ENCODE results near the gene CDH26.

CDH26 gene

DNA sequence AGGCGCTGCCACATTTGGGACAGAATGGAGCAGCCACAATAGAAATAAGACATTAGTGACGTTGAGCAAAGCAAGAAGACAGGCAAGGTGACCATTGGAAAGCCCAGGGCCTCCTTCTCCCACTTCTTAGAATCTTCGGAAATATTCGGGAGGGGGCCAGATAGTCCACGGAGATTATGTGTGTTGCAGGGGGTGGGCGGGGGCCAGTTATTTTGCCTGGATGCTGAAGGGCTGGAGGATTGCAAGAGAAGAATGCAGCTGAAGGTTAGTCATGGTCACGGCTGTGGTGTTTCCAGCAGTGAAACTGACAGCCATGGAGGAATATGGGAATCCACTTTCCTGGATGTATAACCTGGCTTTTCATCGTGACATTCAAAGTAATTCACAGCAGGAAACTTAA lies 88.6 kb downstream of the CDH26 start:
- no peak for DNase-seq (ENCODE audit: low read depth)

DNA sequence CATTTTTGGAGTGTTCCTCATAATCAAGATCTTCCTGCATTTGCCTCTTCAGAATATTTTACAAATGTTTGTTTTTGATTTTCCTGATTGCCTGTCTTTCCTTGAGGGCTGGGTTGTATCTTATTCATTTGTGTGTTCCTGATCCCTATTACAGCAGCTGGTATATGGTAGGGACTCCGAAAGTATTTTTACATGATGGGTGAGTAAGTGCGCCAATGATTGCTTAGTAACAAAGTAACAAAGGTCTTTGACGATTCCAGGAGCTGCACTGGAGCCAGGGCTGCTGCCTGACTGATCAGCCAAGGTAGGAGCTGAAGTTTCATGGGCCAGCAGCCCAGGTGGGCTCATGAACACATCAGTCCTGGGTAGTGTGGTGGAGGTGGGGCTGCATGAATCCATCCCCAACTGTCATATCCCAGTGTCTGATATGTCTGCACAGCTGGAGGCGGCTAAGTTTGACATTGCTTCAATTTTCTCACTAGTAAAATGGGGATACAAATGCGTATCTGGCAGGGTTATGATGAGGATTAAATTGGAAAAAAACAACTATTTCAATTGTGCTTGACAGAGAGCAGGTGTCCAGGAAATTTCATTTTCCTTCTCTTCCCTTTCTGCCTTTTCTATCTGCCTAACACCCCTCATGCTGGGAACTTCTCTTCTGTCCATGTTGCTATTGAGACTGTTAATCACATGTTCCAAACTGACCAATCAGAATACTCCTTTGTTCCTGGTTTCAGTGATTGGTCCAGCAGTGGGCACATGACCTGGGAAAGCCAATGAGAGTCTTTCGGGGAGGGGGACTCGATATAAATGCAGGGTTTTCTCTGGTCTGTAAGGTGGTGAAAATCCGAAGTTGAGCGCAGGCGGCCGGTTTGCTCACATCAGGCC lies 90.7 kb downstream of the CDH26 start:
- DNase-seq (ENCODE audit: low read depth): no peak

DNA sequence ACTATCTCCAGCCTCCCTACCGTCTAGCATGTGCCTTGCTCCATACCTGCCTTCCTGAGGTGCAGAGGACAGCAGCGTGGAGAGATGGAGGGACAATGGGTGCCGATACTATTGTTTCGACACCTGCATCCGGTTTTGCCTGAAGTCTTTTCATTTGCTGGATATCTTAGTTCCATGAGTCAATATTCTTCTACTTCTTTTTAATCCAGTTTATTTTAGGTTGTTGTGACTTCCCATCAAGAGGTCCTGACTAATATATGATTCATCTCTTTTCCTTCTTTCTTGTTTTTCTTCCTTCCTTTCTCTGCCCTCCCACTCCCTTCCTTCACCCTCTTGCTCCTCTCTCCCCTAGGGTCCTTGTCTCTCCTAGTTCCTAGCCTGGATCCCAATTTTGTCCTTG lies 91.4 kb downstream of the CDH26 start:
- DNase-seq (ENCODE audit: low read depth): no peak

DNA sequence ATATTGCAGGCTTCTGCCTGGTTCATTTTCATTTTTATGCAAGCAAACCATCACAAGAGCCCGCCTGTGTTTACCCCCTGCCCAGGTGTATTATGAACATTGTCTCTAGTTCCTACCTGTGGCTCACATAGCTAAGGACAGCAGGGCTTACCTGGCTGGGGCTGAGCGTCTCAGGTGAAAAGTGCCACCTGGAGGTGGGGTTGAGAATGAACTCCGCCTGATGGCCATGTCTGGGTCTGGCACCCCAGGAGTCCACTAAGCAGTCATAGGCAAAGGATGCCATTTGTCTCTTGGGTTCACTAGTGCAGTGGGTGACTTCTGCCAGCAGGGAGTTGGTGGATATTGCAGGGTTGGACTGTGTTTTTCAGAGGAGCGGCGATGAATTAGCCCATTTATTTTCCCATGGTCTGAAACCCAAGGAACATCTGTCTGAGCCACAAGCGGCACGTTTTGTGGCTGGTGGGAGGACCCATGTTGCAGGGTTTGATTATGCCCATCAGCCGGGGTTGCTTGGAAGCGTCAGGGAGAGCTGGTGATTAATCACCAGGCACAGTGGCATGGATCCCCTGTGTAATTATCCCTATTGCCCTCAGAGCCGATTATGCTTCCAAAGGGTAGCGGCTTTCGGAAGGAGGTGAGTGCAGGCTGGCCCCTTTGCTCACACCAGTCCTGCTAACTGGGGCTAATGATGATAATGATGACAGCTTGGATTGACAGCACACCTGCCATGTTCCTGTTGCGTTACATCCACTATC lies 92.1 kb downstream of the CDH26 start:
- no peak for DNase-seq (ENCODE audit: low read depth)

DNA sequence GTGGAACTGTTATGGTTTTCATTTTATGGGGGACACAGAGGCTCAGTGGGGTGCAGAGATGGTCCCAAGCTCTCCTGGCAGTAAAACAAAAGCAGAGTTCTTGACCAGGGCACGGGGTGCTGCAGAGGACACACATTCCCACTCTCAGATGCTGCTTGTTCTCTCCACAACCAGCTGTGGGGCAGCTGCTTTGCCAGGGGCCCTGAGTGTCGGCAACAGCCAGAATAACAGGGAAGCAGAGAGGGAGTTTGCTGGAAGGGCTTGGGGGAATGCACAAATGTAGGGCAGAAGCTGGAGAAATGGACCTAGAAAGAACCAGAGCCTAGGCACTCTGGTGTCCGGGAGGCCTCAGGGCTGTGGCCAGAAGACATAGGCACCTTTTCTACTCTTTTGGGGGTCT lies 93.7 kb downstream of the CDH26 start:
- no peak for DNase-seq (ENCODE audit: low read depth)

DNA sequence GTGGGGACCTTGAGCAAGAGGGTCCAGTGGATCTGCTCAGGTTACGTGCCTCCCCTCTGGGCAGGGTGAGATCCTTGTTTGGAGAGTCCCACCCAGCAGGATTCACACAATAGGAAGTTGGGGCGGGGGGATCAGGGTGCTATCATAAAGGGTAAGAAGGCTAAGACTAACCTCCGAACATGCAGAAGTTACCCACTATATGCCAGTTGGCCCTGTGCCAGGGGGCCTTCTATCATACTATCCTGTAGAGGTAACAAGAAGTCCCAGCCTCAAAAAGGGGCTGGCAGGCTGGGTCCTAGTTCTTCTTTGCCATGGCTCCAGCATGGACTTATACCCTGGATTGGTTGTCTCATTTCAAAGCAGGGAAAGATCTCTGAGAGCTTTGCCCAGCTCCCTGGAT lies 94.1 kb downstream of the CDH26 start:
- no peak for DNase-seq (ENCODE audit: low read depth)

DNA sequence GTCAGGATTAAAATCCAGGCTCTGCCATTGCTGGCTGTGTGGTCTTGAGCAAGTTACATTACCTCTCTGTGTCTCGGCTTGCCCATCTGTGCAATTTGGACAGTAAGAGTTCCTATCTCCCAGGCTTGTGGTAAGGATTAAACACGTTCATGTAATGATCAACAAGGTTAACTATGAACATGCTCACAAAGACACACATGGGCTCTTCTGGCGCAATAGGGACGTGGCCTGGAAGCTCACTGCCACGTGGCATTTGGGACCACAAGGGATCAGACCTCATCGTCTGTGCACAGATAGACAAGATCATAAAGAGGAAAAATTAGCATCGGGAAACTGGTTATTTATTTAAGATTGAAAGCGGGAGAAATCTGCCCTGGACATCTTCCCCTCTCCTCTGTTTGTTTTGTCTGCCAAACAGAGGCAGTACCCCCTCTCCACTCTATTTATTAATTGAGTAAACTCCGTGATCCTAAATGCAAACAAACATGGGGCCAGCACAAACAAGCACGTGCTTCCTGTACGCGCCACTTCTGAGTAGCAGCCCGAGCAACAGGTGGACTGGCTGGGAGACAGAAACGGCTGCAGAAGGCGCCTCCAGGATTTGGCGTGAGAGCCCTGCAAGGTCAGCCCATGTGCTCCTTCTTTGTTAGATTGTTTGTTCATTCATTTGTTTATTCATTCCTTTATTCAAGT lies 95.0 kb downstream of the CDH26 start:
- DNase-seq (ENCODE audit: low read depth): no peak

DNA sequence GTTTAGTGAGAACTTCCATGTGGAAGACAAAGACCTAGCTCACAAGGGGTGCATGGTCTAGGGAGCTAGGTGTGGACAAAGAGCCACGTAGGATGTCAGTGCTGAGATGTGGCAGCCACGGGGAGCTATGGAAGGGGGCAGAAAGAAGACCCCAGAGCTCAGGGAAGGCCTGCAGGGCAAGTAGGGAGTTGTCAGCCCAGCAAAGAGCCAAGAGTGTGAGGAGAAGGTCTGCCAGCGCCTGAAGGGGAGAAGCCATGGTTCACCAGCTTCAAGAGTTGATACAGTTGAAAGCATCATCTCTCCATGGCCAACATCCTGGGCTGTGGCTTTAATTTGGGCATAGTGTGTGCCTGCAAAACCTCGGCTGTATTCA lies 95.6 kb downstream of the CDH26 start:
- DNase-seq (ENCODE audit: low read depth): no peak

DNA sequence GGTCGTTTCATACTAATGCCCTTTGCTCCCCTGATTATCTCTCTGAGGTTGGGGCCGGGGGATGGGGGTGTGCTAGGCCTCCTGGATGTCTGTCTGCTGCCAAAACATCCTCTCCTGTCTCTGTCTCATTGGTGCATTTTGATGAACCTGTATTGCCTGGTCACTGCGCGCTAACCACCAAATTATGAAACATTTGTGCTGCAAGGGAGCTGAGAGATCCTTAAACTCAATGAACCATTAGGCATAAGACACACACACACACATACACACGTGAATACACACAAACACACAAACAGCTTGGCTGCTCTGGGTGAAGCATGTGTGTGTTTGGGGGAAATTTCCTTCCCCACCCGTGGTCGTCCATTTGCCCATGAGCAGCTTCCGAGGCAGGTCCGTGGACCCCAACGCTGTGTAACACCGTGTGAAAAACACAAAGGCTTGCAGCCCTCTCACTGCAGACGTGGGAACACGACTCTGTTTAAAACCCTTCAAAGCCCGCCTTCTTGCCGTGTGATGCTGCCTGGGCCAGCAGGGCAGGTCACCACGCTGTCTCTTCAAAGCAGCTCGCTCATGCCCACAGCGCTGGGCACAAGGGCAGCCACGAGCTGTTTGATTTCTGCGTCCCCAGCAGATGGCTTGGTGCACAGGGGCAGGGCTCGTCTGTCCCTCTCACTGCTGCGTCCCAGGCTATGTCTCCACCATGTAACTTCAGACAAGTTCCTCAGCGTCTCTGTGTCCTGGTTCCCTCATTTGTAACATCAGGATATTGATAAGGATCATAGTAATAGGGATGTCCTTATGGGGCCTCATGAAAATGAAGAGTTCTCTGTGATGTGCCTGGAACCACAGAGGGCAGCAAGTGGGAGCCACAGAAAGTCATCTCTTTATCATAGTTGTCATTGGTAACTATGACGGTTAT lies 96.8 kb downstream of the CDH26 start:
- no peak for DNase-seq (ENCODE audit: low read depth)

DNA sequence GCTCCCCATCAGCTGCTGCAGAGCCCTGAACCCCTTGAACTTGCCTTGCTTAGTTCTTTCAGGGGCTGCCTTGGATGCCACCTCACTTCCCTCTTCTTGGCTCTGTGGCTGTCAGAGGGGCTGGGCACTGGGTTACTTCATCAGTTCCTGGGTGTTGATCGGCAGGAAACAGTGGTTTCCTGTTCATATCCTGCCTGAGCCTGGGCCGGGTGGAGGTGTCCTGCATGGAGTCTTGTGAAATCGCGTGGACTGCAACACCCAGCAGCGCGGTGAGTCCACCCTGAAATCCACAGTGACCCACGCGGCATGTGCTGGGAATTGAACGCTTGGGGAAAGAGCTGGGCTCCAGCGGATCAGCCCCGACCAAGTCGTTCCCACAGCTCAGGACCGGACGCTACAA lies 97.5 kb downstream of the CDH26 start:
- DNase-seq (ENCODE audit: low read depth): no peak

DNA sequence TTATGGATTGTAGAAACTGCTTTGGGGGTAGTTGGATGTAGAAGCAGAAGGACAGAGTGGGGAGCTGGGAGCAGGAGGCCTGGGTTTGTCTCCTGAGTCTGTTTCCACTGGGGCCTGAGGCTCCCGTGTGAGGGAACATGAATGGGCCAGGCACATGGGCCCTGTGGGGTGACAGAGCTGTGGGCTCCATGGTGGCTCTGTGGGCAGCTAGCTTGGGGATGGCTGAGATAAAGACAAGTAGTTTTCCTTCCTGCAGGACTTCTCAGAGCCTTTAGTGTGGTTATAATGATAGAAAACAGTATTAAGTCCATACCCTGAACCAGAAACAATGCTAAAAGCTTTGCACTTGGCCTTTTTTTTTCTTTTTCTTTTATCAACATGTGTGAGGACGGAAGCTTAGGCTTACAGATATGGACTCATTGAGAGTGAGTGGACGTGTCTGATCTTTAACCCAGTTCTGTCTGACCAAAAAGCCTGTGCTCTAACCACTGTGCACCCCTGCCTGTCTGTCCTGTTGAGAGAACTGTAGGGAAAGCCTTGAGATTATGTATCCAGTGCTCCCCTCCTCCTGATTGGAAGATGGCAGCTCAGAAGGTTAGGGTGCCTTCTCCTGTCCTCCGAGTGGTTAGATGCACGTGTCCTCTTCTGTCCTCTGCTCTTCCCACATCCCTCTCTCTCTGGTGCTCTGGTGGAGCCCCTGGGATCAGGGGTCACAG lies 98.3 kb downstream of the CDH26 start:
- no peak for DNase-seq (ENCODE audit: low read depth)

DNA sequence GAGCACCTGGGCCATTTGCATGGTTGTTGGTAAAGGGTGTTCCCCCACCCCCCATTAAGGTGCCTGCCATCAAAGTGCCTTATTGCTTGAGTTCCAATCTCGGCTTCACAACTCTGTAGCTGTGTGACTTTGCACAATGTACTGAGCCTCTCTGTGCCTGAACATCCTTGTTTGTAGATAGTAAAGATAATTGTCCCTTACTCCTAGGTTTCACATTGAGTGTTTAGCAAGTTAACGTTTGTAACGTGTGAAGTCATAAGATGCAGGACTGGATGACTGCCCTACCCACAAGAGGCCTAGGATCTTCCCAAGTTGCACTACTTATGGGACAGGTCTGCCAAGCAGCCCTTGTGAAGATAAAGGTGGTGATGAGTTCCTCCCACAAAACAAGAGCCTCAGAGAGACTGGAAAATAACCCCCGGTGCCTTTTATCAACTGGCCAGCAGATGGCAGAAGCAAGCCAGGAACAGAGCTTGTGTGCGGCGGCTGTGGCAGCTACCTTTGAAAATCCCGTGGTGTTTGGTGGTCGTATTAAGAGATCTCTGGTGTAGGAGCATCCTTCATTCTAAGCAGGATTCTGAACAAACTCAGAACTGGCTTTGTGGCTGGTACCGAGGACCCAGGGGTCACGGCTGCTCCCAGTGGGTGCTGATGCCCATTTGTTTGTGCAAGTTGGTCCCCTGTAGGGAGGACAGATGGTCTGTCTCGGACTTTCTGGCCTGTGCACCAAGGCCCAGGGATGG lies 99.1 kb downstream of the CDH26 start:
- no peak for DNase-seq (ENCODE audit: low read depth)

DNA sequence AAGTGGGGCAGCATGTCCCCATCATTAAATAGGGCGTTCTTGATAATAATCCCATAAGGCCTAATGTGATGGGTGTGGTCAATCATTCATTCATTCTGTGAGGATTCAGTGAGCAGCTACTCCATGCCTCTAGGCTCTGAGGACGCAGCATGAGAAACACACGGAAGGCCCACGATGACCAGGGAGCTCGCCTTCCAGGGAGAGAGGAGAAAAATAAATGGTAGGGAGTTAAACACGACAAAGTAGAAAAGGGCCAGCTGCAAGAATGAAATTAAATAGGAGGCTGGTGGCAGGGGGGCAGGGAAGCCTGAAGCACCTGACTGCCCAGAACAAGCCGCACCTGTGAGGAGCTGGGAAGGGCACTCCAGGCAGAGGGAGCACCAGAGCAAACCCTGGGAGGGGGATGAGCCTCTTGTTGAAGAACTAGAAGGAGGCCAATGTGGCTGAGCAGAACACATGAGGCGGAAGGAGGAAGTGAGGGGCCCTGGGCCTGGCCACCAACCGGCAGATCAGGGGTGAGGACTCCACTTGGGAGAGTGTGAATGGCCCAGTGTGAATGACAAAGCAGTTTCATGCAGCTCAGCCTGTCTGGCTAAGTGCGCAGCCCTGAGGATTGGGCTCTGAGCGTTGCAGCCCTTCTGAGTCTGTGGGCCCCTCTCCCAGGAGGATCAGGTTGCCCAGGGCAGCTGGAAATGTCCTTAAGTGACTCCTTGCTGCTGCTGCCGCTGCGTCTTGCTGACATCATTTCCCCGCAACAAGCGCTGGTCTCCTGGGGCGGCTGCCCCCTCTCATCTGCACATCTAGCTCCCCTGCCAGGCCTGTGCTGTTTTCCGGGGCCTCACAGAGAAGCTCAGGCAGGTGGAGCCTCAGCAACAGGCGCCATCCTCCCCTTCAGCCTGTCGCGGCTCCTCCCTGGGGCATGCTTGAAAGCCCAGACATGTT lies 99.9 kb downstream of the CDH26 start:
- no peak for DNase-seq (ENCODE audit: low read depth)

DNA sequence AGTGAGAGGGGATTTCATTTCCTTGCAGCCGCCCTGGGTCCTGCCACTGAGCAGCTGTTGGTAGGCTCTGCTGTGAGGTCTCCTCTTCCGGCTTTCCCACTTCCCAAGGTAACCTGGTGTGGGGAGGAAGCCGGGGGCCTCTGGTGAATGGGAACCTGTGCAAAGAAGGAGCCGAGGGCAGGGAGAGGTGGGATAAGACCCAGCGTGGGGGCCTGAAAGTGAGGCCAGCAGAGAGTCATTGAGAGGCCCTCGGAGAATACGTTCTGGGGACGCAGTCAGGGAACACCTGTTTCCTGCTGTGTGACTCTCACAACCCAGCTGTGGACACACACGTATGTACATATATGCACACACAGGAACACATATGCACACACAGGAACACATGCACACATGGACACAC lies 100.7 kb downstream of the CDH26 start:
- no peak for DNase-seq (ENCODE audit: low read depth)

DNA sequence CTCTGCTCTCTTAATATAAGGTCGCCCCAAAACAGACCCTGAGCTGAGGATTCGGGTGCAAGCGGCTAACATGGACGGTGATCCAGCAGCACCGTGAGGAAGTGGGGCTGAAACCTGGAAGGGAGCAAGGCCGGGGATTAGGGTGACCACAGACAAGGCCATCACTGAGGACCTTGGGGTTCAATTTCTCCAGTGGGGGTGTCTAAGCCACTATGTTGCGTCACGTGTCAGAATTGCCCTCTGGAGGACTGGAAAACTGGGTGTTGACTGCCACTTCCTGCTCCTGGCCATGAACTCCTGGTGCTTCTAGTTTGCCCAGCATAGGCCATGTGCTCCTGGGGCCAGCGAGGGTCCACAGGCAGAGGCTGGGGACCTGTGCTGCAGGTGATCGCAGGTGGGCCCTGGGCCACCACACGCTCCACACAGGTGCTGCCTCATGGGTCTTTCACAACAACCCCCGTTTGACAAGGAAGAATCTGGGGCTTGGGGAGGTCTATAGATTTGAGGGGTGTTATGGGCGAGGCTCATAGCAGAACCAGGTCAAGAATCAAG lies 101.9 kb downstream of the CDH26 start:
- no peak for DNase-seq (ENCODE audit: low read depth)

DNA sequence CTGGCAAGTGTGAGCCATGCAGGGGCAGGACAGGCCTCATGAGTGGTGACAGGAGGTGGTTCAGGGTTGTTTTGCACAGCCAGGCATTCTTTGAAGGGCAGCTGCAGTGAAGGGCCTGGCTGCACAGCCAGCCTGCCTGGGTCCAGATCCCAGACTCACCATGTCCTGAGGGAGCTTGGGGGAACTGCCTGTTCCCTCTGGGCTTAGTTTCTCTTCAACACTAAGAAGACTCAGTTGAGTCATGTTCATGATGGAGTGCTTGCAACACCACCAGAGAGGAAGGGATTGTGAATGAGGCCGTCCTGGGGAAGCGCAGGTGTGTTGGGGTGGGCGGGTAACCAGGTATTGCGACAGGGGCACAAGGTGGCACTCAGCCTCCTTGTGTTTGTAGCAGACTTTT lies 102.4 kb downstream of the CDH26 start:
- DNase-seq (ENCODE audit: low read depth): no peak

DNA sequence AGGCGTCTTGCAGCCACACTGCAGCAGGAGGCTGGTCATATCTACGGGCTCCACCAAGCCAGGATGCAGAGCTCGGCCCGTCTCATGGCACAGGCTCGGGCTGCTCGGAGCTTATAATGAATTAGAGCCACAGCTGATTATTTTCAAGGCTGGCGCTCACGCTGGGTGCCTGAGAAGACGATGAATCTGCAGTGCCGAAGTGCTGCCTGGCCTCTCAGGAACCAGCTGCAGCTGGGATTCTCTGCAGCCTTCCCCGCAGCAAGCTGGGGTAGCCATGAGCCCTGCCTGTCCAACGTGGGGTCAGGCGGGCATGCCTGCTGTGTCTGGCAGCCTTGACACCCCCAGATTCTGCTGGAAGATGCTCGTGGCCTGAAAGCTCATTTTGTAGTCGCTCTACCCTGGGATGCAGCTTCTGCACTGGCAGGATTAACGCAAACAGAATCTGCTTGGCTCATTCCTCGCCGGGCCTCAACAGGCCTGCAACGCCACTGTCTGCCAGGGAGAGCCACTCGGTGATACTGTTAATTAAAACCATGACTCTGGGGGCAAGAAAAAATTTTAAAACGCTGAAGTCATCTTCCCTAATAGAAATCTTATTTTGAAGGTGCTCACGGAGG lies 104.3 kb downstream of the CDH26 start:
- DNase-seq (ENCODE audit: low read depth): no peak

DNA sequence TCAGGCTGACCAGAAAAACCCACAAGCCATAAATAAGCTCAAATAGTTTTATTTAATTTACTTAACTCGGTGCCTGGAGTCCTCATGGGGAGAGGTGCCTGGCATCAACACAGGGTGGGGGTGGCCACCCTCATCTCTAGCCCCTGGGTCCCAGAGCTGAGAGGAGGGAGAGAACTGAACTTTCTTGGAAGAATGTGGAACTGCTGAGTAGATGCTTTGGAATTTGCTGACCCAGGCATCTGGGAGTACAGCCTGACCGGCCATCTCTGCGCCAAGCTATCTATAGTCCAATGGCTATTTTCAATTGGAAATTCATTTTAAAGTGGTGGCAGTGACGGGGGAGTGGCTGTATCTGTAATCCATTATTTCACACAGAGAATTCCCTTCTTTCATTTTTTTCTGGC lies 104.8 kb downstream of the CDH26 start:
- peak; percentile 91 for DNase-seq (ENCODE audit: low read depth)

Measured in GM04503 (cell line).